HAP-1 (cell line): ENCODE data around the gene TMEM250.
A peak's percentile ranks its signal among the peaks of the same experiment; 100 is the strongest.

Experiments used
- DNase-seq, 2 experiments: peaks; one replicate each; pipeline ENCODE4 v3.0.0-alpha.2; 2016 to 2020; ENCODE audit warnings: low spot score in 2 of 2
- H3K27me3 ChIP-seq: fragments of 250-450 bp; sonication (Bioruptor Pico); 2 replicates; pipeline ENCODE4 v1.5.1; 2020; ENCODE audit warnings: low read depth, mild to moderate bottlenecking, moderate library complexity
- H3K36me3 ChIP-seq: fragments of 250-450 bp; sonication (Bioruptor Pico); replicated peaks from 2 replicates; pipeline ENCODE4 v1.5.1; 2020; ENCODE audit warnings: mild to moderate bottlenecking
- H3K4me1 ChIP-seq: fragments of 250-450 bp; sonication (Bioruptor Pico); 2 replicates; pipeline ENCODE4 v1.5.1; 2020; ENCODE audit warnings: mild to moderate bottlenecking
- H3K4me3 ChIP-seq: fragments of 250-450 bp; sonication (Bioruptor Pico); 2 replicates; pipeline ENCODE4 v1.5.1; 2020; ENCODE audit warnings: mild to moderate bottlenecking, moderate library complexity
- H3K9me3 ChIP-seq: fragments of 250-450 bp; sonication (Bioruptor Pico); 2 replicates; pipeline ENCODE4 v1.5.1; 2020; ENCODE audit warnings: mild to moderate bottlenecking, moderate library complexity
- in situ Hi-C: fragments of 300-500 bp; cut with MboI; formaldehyde crosslinking; loops from 3 replicates; pipeline ENCODE4 v1.14.3; 2020; ENCODE audit warnings: low sequenced_read_pairs, inconsistent platforms, mixed read lengths

The TMEM250 gene

DNA sequence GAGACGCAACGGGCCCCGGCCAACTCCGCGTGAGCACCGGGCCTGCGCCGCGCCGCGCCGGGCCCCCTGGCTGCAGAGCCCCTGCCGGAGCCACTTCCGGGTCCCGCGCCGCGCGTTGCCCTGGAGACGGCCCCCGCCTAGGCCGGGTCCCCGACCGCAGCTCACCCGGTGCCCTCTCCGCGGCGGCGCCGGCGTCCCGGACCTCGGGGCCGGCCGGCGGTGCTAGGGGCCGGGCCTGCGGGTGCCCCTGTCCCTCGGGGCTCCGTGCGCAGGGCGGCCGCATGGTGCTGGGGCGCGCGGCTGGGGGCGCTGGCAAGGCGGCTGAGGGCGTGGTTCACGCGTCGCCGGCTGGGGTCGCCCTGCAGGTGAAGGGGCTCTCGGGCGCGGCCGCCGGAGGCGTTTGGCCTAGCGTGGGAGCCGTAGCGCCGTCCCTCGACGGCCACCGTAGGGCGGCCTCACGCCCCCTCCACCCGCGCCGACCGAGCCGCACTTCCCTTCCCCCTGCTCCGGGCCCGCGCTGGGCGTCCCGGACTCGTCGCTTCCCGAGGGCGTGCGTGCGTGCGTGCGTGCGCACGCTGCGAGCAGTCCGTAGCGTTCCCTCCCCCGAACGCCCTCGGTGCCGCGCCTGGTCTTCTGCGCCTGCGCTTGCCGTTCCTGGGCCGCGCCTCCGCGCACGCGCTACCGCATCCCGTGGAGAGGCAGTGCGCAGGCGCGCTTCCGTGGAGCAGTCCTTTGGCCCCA, at the start of gene TMEM250:
TSS of gene TMEM250 (minus strand) at position 556 of the 741 bp plus-strand sequence. CDS start 1,975 bp downstream, outside the sequence.
- in situ Hi-C loops = no loop called here
- Histone ChIP-seq H3K27me3 (no peaks in the 10 kb centered on the region), H3K4me3 (peak within 1 kb of the TSS; percentile 74), H3K4me1 (peaks cover 3% of the 10 kb centered on the region), H3K36me3 (peaks cover 20% of the 10 kb centered on the region), H3K9me3 (no peaks in the 10 kb centered on the region)
- peak; percentile 89 to 97 for DNase-seq

DNA sequence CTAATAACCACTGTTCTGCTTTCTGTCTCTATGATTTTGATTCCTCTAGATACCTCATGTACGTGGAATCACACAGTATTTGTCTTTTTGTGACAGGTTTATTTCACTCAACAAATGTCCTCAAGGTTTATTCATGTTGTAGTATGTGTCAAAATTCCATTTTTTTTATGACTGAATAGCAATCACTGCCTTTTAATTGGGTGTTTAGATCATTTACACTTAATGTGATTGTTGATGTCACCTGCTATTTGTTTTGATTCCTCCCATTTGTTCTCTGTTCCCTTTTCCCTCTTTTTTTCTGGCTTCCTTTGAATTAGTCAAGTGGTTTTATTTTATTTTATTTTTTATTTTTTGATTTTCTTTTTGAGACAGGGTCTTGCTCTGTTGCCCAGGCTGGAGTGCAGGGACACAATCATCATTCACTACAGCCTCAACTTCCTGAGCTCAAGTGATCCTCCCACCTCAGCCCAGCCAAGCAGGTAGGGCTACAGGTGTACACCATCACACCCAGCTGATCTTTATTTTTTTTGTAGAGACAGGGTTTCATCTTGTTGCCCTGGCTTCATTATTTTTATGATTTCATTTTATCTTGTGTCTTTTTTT, 44.7 kb upstream of the TMEM250 start:
- Histone ChIP-seq H3K9me3 (peaks cover 8% of the 10 kb centered on the region; the same call in 1 of the 2 replicates), H3K4me3 (no peak overlapping the region), H3K4me1 (no peaks in the 10 kb centered on the region), H3K36me3 (no peaks in the 10 kb centered on the region), H3K27me3 (no peaks in the 10 kb centered on the region)
- in situ Hi-C loops = loop anchor here (10.0 kb wide), 1 partner anchor 121 kb away; no protein-coding TSS in a partner anchor
- no peak for DNase-seq

- in situ Hi-C loops = loop anchor here (10.0 kb wide), 1 partner anchor 124 kb away; no protein-coding TSS in a partner anchor
- peaks cover 2% of the 10 kb centered on the region; the same call in 1 of the 2 replicates for H3K27me3 ChIP-seq
Observed at GRCh38 chr9:136160995-136161610, 42.4 kb upstream of the TMEM250 start.

GRCh38 chr9:136160381-136160841, 41.7 kb upstream of the TMEM250 start:
- peaks cover 2% of the 10 kb centered on the region; the same call in 1 of the 2 replicates for H3K27me3 ChIP-seq
- no peak for DNase-seq
- H3K36me3 ChIP-seq = no peaks in the 10 kb centered on the region
- H3K9me3 ChIP-seq = peaks cover 8% of the 10 kb centered on the region; the same call in 1 of the 2 replicates
- in situ Hi-C loops = loop anchor here (10.0 kb wide), 1 partner anchor 124 kb away; no protein-coding TSS in a partner anchor
- H3K4me3 ChIP-seq = no peak overlapping the region
- H3K4me1 ChIP-seq = no peaks in the 10 kb centered on the region

More at GRCh38 chr9:136160995-136161610, 42.4 kb upstream of the TMEM250 start:
- H3K36me3 ChIP-seq = no peaks in the 10 kb centered on the region
- H3K4me1 ChIP-seq = no peaks in the 10 kb centered on the region
- no peak overlapping the region for H3K4me3 ChIP-seq
- H3K9me3 ChIP-seq = peaks cover 8% of the 10 kb centered on the region; the same call in 1 of the 2 replicates
- no peak for DNase-seq

- in situ Hi-C loops = loop anchor here (10.0 kb wide), 1 partner anchor 125 kb away; no protein-coding TSS in a partner anchor
- no peak for DNase-seq
- peaks cover 2% of the 10 kb centered on the region; the same call in 1 of the 2 replicates for H3K27me3 ChIP-seq
Observed at GRCh38 chr9:136159851-136160250, 41.2 kb upstream of the TMEM250 start.

GRCh38 chr9:136157477-136158265, 39.0 kb upstream of the TMEM250 start:
- Histone ChIP-seq H3K4me1 (no peaks in the 10 kb centered on the region), H3K4me3 (no peak overlapping the region), H3K27me3 (peaks cover 2% of the 10 kb centered on the region; the same call in 1 of the 2 replicates), H3K9me3 (no peaks in the 10 kb centered on the region), H3K36me3 (no peaks in the 10 kb centered on the region)
- in situ Hi-C loops = no loop called here
- no peak for DNase-seq

More at GRCh38 chr9:136159851-136160250, 41.2 kb upstream of the TMEM250 start:
- Histone ChIP-seq H3K4me3 (no peak overlapping the region), H3K4me1 (no peaks in the 10 kb centered on the region), H3K9me3 (peaks cover 8% of the 10 kb centered on the region; the same call in 1 of the 2 replicates), H3K36me3 (no peaks in the 10 kb centered on the region)

- in situ Hi-C loops = no loop called here
Observed at GRCh38 chr9:136156209-136157120, 37.8 kb upstream of the TMEM250 start.

GRCh38 chr9:136155576-136155975, 36.9 kb upstream of the TMEM250 start:
- Histone ChIP-seq H3K4me3 (no peak overlapping the region), H3K27me3 (peaks cover 2% of the 10 kb centered on the region; the same call in 1 of the 2 replicates)
- in situ Hi-C loops = no loop called here

More at GRCh38 chr9:136156209-136157120, 37.8 kb upstream of the TMEM250 start:
- no peaks in the 10 kb centered on the region for H3K36me3 ChIP-seq
- DNase-seq = no peak
- H3K27me3 ChIP-seq = peaks cover 2% of the 10 kb centered on the region; the same call in 1 of the 2 replicates
- H3K4me3 ChIP-seq = no peak overlapping the region
- H3K4me1 ChIP-seq = no peaks in the 10 kb centered on the region
- no peaks in the 10 kb centered on the region for H3K9me3 ChIP-seq

GRCh38 chr9:136154943-136155342, 36.3 kb upstream of the TMEM250 start:
- no peak for DNase-seq
- peaks cover 2% of the 10 kb centered on the region; the same call in 1 of the 2 replicates for H3K27me3 ChIP-seq
- H3K4me1 ChIP-seq = no peaks in the 10 kb centered on the region
- in situ Hi-C loops = no loop called here
- H3K9me3 ChIP-seq = no peaks in the 10 kb centered on the region
- H3K36me3 ChIP-seq = no peaks in the 10 kb centered on the region
- no peak overlapping the region for H3K4me3 ChIP-seq

More at GRCh38 chr9:136155576-136155975, 36.9 kb upstream of the TMEM250 start:
- Histone ChIP-seq H3K9me3 (no peaks in the 10 kb centered on the region), H3K4me1 (no peaks in the 10 kb centered on the region), H3K36me3 (no peaks in the 10 kb centered on the region)
- DNase-seq = no peak

- Histone ChIP-seq H3K9me3 (no peaks in the 10 kb centered on the region), H3K4me1 (no peaks in the 10 kb centered on the region), H3K4me3 (no peak overlapping the region), H3K27me3 (peaks cover 2% of the 10 kb centered on the region; the same call in 1 of the 2 replicates), H3K36me3 (no peaks in the 10 kb centered on the region)
- no peak for DNase-seq
- in situ Hi-C loops = no loop called here
Observed at GRCh38 chr9:136153381-136154065, 34.8 kb upstream of the TMEM250 start.

GRCh38 chr9:136152931-136153330, 34.3 kb upstream of the TMEM250 start:
- Histone ChIP-seq H3K27me3 (peaks cover 2% of the 10 kb centered on the region; the same call in 1 of the 2 replicates), H3K4me1 (no peaks in the 10 kb centered on the region; the same call in 1 of the 2 replicates), H3K4me3 (no peak overlapping the region), H3K36me3 (no peaks in the 10 kb centered on the region), H3K9me3 (no peaks in the 10 kb centered on the region)
- in situ Hi-C loops = no loop called here
- no peak for DNase-seq

- DNase-seq = no peak
- H3K4me3 ChIP-seq = no peak overlapping the region
- peaks cover 2% of the 10 kb centered on the region; the same call in 1 of the 2 replicates for H3K27me3 ChIP-seq
- no peaks in the 10 kb centered on the region for H3K36me3 ChIP-seq
- H3K4me1 ChIP-seq = no peaks in the 10 kb centered on the region; the same call in 1 of the 2 replicates
- H3K9me3 ChIP-seq = no peaks in the 10 kb centered on the region
- in situ Hi-C loops = no loop called here
Observed at GRCh38 chr9:136152543-136152866, 33.8 kb upstream of the TMEM250 start.
